ENCODE measurements around the gene SFTPA1.
"Not testable (repeated sequence)": the region's sequence is repeated elsewhere in the genome, so short reads cannot be mapped to it uniquely, and the experiment has no call there.

The SFTPA1 gene

DNA sequence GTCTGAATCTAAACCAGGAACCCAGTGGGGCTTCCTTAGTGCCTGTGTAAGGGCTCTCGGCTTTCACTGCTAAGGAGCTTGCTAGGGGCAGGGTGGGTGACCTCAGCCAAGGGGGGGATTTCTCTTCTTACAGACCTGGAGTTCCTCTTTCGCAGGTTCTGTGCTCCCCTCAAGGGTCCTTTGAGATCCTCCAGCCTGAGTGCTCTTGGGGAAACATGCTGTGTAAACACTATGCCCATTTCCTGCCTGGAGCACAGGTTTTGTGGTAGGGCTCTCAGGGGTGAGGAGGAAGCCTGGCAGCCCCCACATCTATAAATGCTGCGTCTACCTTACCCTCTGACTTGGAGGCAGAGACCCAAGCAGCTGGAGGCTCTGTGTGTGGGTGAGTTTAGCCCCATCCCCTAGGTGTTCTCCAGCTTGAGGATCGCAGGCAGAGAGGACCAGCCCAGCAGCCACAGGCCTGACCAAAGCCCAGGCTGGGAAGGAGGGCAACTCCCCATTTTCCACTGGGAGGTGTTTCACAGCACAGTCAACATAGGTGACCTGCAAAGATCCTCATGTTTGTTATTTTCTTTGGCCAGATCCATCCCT, at the start of gene SFTPA1:
Gene SFTPA1 (plus strand): TSS at position 339 of the 591 bp plus-strand sequence. CDS start 887 bp downstream, outside the sequence.
- Histone ChIP-seq H3K4me1 (ENCODE audit: insufficient read depth, low read length) (no peaks in the 10 kb centered on the region), H3K36me3 (ENCODE audit: insufficient read depth, low read length) (no peaks in the 10 kb centered on the region), H3K9me3 (ENCODE audit: control insufficient read depth, insufficient read depth, low read length) (no peaks in the 10 kb centered on the region), H3K9ac (ENCODE audit: low read depth, low read length) (no peak within 1 kb of the TSS)

DNA sequence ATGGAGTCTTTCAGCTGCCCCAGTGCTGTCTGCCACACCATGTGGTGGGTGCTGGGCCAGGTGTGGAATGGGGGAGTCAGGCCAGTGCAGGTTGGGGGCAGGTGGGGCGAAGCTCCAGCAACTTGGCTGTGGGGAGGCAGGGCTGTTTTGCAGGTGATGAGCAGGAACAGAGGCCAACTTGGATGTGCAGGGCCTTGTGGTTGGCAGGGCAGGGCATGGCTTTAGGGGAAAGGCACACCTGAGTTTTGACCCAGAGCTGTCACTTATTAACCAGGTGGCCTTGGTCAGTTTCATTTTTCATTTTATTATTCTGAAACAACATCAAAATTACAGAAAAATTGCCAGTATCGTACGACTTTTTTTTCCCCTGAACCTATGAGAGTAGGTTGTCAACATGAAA, 49.5 kb upstream of the SFTPA1 start:
- Histone ChIP-seq H3K9me3 (ENCODE audit: control insufficient read depth, insufficient read depth, low read length) (no peaks in the 10 kb centered on the region), H3K9ac (ENCODE audit: low read depth, low read length) (no peak overlapping the region), H3K36me3 (ENCODE audit: insufficient read depth, low read length) (no peaks in the 10 kb centered on the region), H3K4me1 (ENCODE audit: insufficient read depth, low read length) (no peaks in the 10 kb centered on the region)

DNA sequence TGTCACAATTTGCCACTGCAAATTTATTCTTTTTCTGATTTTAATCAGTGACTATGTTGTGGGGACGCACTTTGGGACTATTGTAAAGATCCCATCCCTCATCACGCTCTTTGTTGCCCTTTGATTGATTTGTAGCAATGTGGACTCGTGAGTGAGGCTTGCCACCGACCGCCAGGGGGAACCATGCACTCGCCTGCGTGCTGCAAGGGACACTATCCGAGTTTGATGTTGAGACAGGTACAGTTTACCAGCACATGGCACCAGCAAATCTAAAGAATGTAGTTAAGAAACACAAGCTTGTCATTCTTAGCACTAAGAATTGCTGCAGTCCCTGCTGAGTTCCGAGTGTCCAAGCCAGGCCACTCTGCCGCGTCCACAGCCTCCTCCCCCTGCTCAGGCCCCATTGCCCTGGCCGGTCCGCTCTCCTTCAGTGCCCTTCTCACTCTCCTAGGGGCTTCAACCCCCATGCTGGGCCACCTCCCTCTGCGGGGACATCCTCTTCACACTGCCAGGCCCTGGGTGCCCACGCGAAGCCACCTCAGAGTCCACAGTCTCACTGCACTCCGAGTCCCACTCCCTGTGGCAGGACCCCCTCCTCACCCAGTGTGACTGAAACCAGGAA, 48.5 kb upstream of the SFTPA1 start:
- no peaks in the 10 kb centered on the region for H3K4me1 ChIP-seq (ENCODE audit: insufficient read depth, low read length)
- peak overlapping the region; percentile 4; the same call in 1 of the 2 replicates for H3K9ac ChIP-seq (ENCODE audit: low read depth, low read length)
- no peaks in the 10 kb centered on the region for H3K36me3 ChIP-seq (ENCODE audit: insufficient read depth, low read length)
- no peaks in the 10 kb centered on the region for H3K9me3 ChIP-seq (ENCODE audit: control insufficient read depth, insufficient read depth, low read length)

DNA sequence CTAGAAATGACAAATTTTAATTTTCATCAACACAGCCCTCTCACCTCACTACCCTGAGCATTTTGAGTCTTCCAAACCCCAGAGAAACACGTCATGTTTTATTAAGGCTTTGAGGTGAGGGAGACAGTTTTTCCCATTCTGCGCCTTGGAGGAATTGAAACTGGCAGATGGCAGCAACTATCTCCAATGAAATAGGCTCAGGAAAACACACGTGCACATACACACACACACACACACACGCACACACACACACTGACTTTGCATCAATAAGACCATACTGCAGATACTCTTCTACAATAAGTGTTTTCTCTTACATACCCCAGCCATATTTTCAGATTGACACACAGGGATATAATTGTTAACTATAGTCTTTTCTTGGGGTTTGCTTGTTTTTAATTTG, 47.3 kb upstream of the SFTPA1 start:
- H3K9ac ChIP-seq (ENCODE audit: low read depth, low read length) = no peak overlapping the region
- no peaks in the 10 kb centered on the region for H3K36me3 ChIP-seq (ENCODE audit: insufficient read depth, low read length)
- no peaks in the 10 kb centered on the region for H3K4me1 ChIP-seq (ENCODE audit: insufficient read depth, low read length)
- H3K9me3 ChIP-seq (ENCODE audit: control insufficient read depth, insufficient read depth, low read length) = no peaks in the 10 kb centered on the region

DNA sequence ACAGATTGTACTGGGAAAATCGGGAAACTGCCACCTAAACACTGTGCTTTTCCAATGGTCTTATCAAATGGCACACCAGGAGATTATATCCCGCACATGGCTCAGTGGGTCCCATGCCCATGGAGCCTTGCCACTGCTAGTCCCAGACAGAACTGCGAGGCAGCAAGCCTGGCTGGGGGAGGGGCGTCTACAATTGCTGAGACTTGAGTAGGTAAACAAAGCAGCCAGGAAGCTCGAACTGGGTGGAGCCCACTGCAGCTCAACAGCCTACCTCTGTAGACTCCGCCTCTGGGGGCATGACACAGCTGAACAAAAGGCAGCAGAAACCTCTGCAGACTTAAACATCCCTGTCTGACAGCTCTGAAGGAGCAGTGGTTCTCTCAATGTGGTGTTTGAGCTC, 40.1 kb upstream of the SFTPA1 start:
- not testable (repeated sequence) for H3K4me1 ChIP-seq (ENCODE audit: insufficient read depth, low read length); H3K9me3 ChIP-seq (ENCODE audit: control insufficient read depth, insufficient read depth, low read length); H3K36me3 ChIP-seq (ENCODE audit: insufficient read depth, low read length); H3K9ac ChIP-seq (ENCODE audit: low read depth, low read length)

DNA sequence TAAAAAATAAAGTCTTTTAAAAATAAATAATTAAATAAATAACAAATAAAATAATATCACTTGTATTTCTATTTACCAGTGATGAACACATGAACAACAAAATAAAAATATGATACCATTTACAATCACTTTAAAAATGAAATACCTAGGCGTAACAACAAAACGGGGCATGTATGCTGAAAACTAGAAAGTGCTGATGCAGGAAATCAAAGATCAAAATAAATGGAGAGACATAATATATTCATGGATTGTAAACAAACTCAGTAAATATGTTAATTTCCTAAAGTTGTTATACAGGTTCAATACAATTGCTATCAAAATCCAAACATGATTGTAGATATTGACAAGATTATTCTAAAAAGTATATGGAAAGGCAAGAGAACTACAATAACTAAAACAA, 31.4 kb upstream of the SFTPA1 start:
- no peaks in the 10 kb centered on the region; the same call in 1 of the 2 replicates for H3K9me3 ChIP-seq (ENCODE audit: control insufficient read depth, insufficient read depth, low read length)
- no peak overlapping the region for H3K9ac ChIP-seq (ENCODE audit: low read depth, low read length)
- no peaks in the 10 kb centered on the region for H3K36me3 ChIP-seq (ENCODE audit: insufficient read depth, low read length)
- H3K4me1 ChIP-seq (ENCODE audit: insufficient read depth, low read length) = no peaks in the 10 kb centered on the region

DNA sequence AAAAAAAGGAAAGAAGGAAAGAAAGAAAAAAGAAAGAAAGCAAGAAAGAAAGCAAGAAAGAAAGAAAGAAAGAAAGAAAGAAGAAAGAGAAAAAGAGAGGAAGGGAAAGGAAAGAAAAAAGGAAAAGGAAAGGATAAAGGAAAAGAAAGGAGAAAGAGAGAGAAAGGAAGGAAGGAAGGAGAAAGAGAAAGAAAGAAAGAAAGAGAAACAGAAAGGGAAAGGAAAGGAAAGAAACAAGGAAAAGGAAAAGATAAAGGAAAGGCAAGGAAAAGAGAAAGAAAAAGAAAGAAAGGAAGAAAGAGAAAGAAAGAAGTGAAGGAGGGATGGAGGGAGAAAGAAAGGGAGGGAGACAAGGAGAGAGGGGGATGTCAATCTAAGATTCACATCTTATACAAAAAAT, 29.7 kb upstream of the SFTPA1 start:
- H3K4me1 ChIP-seq (ENCODE audit: insufficient read depth, low read length) = no peaks in the 10 kb centered on the region
- H3K9ac ChIP-seq (ENCODE audit: low read depth, low read length) = no peak overlapping the region
- no peaks in the 10 kb centered on the region; the same call in 1 of the 2 replicates for H3K9me3 ChIP-seq (ENCODE audit: control insufficient read depth, insufficient read depth, low read length)
- no peaks in the 10 kb centered on the region for H3K36me3 ChIP-seq (ENCODE audit: insufficient read depth, low read length)

DNA sequence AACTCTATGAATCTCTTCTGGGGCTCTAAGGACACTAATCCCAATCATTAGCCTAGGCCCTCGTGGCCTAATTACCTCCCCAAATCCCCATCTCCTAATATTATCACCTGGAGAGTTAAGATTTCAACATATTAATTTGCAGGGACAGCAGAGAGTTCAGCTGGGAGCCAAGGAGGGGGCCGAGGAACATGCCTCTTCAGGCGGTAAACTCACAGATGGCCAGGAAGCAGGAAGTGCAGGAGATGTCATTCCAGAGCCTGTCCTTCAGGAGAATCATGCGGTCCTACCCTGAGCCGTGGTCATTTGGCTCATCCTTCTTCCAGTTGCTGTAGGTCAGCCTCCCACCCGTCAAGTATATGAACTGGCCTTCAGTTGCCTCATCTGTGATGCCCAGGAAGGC, 28.6 kb upstream of the SFTPA1 start:
- Histone ChIP-seq H3K4me1 (ENCODE audit: insufficient read depth, low read length) (no peaks in the 10 kb centered on the region), H3K9me3 (ENCODE audit: control insufficient read depth, insufficient read depth, low read length) (no peaks in the 10 kb centered on the region; the same call in 1 of the 2 replicates), H3K9ac (ENCODE audit: low read depth, low read length) (no peak overlapping the region), H3K36me3 (ENCODE audit: insufficient read depth, low read length) (no peaks in the 10 kb centered on the region)

DNA sequence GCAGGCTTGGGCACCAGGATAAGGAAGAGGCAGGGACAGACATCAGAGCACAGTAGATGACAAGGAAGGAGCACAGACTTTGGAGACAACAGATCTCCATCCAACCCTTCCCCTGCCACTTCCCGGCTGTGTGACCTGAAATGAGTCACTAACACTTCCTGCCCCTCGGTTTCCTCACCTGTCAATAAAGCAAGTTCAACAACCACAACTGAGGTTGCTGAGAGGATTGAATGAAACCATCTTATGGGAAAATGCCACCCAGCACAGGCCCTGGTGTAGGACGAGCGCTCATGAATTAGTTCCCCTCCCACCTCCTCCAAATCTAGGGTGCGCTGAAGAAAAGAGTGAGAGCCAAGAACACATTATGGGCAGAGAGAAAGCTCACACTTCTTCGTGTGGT, 27.8 kb upstream of the SFTPA1 start:
- H3K9ac ChIP-seq (ENCODE audit: low read depth, low read length); H3K36me3 ChIP-seq (ENCODE audit: insufficient read depth, low read length); H3K9me3 ChIP-seq (ENCODE audit: control insufficient read depth, insufficient read depth, low read length); H3K4me1 ChIP-seq (ENCODE audit: insufficient read depth, low read length): not testable (repeated sequence)

DNA sequence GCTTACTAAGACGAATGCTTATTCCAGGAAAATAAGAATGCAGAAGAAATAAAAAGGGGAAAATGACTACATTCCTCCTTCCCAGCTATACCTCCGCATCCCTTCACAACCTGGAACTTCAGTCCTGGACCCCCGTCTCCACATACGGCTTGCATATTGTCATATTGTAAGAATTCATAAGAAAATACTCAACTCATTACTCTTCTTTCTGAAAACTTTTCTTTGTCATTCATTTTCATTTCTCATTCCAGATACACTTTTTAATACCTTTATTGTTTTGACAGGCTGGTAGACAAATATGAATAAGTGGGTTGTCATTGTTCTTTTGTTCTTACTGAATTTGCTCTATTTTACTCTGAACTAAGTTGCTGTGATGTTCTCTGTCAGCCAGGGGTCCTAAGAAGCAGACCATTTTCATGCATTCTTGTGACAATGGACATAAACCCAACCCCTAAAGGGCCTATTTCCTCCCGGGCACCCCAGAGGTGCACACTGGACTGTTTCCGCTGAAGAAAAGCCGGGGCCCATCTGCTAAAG, 27.2 kb upstream of the SFTPA1 start:
- Histone ChIP-seq H3K9me3 (ENCODE audit: control insufficient read depth, insufficient read depth, low read length) (no peaks in the 10 kb centered on the region; the same call in 1 of the 2 replicates), H3K9ac (ENCODE audit: low read depth, low read length) (no peak overlapping the region), H3K4me1 (ENCODE audit: insufficient read depth, low read length) (no peaks in the 10 kb centered on the region), H3K36me3 (ENCODE audit: insufficient read depth, low read length) (no peaks in the 10 kb centered on the region)

DNA sequence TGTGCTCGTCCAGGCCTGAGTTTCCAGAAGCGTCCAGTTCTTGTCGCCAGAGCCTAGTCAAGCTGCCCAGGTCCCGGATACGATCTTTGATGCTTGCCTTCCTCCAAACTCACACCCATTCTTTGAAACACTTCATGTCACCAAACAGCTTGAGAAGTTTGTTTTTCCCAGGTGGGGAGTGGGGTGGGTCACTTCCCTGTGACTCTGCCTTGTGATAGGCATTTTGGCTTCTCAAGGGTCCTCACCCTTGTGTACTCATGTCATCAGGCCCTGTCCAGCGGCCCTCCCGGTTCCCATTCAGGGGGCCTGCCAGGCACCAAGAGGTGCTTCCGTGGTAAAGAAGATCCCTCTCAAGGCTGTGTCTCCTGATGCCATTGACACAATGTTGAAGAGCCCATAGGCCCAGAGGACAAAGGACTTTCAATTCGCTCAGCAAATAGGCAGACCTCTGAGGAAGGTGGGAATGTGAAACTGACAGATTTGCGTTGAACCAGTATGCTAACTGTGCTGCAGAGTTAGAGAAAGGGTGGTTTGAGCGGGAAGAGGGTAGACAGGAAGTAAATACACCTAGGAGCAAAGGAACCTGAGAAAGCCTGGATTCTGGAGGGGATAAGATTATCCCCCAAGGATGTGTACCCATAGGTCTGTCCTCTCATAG, 24.7 kb upstream of the SFTPA1 start:
- H3K9ac ChIP-seq (ENCODE audit: low read depth, low read length) = no peak overlapping the region
- H3K9me3 ChIP-seq (ENCODE audit: control insufficient read depth, insufficient read depth, low read length) = no peaks in the 10 kb centered on the region; the same call in 1 of the 2 replicates
- H3K4me1 ChIP-seq (ENCODE audit: insufficient read depth, low read length) = no peaks in the 10 kb centered on the region
- no peaks in the 10 kb centered on the region for H3K36me3 ChIP-seq (ENCODE audit: insufficient read depth, low read length)

DNA sequence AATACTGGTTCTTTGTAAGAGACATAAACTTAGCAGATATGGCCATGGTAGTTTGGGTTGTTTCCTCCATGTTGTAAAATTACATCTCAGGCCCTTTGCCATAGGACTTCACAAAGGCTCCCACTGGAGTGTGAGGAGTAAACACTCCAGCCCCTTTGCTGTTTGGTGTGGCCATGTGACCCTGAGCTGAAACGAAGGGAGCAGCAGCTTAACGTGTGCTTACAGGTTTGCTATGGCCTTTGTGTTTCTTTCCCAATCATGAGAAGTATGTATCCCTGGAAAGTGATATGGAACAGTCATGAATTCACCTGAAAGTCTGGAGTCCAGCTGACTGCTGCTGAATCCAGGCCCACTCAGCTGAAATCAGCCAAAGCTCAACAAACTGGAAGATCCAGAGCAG, 23.8 kb upstream of the SFTPA1 start:
- Histone ChIP-seq H3K36me3 (ENCODE audit: insufficient read depth, low read length) (no peaks in the 10 kb centered on the region), H3K9me3 (ENCODE audit: control insufficient read depth, insufficient read depth, low read length) (no peaks in the 10 kb centered on the region; the same call in 1 of the 2 replicates), H3K4me1 (ENCODE audit: insufficient read depth, low read length) (no peaks in the 10 kb centered on the region), H3K9ac (ENCODE audit: low read depth, low read length) (no peak overlapping the region)

DNA sequence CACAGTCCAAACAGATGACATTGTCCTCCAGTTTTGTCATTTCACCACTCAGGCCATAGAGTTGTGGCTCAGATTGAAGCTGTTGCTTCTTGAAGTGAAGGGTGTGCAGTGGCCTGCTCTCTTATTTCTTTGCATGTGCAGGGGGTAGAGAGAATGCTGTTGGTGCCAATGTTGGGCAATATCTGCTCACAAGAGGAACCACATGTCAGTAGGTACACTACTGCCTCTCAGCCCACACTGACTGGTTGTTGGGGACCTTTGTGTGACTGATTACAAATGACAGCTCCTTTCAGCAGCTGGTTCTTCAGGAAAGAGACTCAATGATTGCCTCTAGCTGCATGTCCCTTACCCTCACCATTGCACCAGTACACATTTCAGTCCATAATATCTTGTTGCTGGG, 21.9 kb upstream of the SFTPA1 start:
- Histone ChIP-seq H3K9ac (ENCODE audit: low read depth, low read length) (no peak overlapping the region), H3K4me1 (ENCODE audit: insufficient read depth, low read length) (no peaks in the 10 kb centered on the region), H3K9me3 (ENCODE audit: control insufficient read depth, insufficient read depth, low read length) (no peaks in the 10 kb centered on the region), H3K36me3 (ENCODE audit: insufficient read depth, low read length) (no peaks in the 10 kb centered on the region)

DNA sequence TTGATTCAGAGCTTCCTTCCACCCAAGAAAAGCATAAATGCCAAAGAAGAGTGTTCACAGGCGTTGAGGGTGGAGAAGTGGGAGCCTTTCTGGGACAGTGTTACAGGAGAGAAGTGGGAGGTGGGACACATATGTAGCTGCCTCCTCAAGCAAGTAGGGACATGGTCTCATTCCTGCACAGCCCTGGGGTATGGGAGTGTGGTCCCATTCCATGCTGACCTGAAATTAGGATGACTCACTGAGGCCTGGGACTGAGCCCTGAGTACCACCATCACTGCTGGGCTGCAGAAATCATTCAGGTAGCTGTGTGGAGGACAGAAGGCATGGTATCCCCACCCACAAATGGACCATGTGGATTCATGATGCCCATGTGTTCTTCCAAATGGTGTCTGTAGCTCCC, 17.4 kb upstream of the SFTPA1 start:
- H3K36me3 ChIP-seq (ENCODE audit: insufficient read depth, low read length) = no peaks in the 10 kb centered on the region
- H3K9me3 ChIP-seq (ENCODE audit: control insufficient read depth, insufficient read depth, low read length) = 0 out of 2 replicates have a peak, but pooled peaks cover 6% of the 10 kb centered on the region
- H3K9ac ChIP-seq (ENCODE audit: low read depth, low read length) = no peak overlapping the region
- no peaks in the 10 kb centered on the region for H3K4me1 ChIP-seq (ENCODE audit: insufficient read depth, low read length)

DNA sequence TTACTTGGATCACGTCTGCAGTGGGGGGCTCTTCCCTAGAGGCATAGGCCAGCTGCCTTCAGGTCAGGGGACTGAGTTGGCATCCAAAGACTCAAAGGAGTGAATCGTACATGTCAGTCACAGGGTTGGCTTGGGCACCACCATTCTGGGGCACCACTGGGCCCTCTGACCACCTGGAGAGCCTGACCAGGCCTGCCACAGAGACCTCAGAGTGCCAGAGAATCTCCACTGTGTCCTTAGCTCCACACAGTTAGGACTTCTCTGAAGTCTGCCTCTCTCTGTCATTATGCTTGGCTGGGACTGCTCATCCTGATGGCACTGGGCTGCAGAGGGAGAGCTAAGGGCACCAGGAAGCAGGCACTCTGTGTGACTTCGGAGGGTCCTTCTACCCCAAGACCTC, 16.2 kb upstream of the SFTPA1 start:
- not testable (repeated sequence) for H3K36me3 ChIP-seq (ENCODE audit: insufficient read depth, low read length); H3K4me1 ChIP-seq (ENCODE audit: insufficient read depth, low read length); H3K9ac ChIP-seq (ENCODE audit: low read depth, low read length)
- peaks cover 12% of the 10 kb centered on the region; the same call in 1 of the 2 replicates for H3K9me3 ChIP-seq (ENCODE audit: control insufficient read depth, insufficient read depth, low read length)

Data from ES-I3 (cell line).